ENCODE results near the gene ROBO1. TPM values are rescaled to one million over a fixed set of nuclear protein-coding genes. Genes with fewer than 3 reads are reported as not detected.

ROBO1 gene
- total RNA-seq, 1 donor from 2014 or later, result 13.4 TPM

DNA sequence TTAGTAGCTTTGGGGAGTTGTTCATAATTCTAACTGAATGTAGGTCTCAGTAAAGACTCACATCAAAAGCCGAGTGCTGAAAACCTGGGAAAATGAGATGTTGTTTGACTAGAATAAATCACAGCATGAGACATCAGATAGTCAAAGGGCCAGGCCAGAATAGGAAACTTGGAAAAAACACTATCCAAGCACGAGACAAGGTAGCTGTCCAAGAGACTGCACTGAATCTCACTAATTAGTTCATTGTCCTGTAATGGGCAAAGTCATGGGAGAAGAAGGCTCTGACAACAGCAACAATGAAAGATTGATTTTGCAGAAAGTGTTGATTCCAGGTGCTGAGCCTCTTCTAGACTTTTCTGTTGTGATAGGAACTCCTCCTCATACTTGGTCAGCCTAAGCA, 314.2 kb downstream of the ROBO1 start:
- H3K27ac ChIP-seq, result no peak overlapping the region
- H3K36me3 ChIP-seq, result no peaks in the 10 kb centered on the region
- intact Hi-C loops (cut with DNase I), result no loop called here
- H3K4me3 ChIP-seq, result no peak overlapping the region
- H3K9me3 ChIP-seq, result no peaks in the 10 kb centered on the region
- DNase-seq (ENCODE audit: low spot score in 2 of 2), result no peak
- H3K27me3 ChIP-seq, result no peaks in the 10 kb centered on the region
- H3K4me1 ChIP-seq, result no peaks in the 10 kb centered on the region
- TF ChIP-seq, protein P1, sequence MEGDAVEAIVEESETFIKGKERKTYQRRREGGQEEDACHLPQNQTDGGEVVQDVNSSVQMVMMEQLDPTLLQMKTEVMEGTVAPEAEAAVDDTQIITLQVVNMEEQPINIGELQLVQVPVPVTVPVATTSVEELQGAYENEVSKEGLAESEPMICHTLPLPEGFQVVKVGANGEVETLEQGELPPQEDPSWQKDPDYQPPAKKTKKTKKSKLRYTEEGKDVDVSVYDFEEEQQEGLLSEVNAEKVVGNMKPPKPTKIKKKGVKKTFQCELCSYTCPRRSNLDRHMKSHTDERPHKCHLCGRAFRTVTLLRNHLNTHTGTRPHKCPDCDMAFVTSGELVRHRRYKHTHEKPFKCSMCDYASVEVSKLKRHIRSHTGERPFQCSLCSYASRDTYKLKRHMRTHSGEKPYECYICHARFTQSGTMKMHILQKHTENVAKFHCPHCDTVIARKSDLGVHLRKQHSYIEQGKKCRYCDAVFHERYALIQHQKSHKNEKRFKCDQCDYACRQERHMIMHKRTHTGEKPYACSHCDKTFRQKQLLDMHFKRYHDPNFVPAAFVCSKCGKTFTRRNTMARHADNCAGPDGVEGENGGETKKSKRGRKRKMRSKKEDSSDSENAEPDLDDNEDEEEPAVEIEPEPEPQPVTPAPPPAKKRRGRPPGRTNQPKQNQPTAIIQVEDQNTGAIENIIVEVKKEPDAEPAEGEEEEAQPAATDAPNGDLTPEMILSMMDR (IDR thresholded peaks at IDR 0.05), result no peak

DNA sequence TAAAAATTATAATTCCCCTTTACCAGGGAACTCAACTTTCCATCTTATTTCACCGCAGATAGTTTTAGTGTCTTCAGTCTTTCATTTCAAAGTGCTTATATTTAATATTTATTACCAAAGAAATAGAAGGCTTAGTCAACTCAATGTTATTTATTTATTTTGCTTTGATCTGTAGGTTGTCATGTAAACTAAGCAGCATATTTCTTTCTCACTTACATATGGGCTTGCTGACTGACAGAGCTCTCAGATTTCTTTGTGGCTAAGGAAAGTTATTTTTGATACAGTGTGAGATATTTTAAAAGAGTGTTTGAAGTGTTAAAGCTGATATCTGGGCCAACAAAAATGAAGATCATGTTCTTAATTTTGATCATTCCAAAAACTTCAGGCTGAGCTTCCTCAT, 331.4 kb downstream of the ROBO1 start:
- H3K9me3 ChIP-seq, result no peaks in the 10 kb centered on the region
- no peaks in the 10 kb centered on the region for H3K27me3 ChIP-seq
- TF ChIP-seq, protein P1 (IDR thresholded peaks at IDR 0.05), result no peak
- no peaks in the 10 kb centered on the region for H3K4me1 ChIP-seq
- H3K27ac ChIP-seq, result no peak overlapping the region
- no peaks in the 10 kb centered on the region for H3K36me3 ChIP-seq
- DNase-seq (ENCODE audit: low spot score in 2 of 2), result no peak
- intact Hi-C loops (cut with DNase I), result no loop called here
- H3K4me3 ChIP-seq, result no peak overlapping the region

DNA sequence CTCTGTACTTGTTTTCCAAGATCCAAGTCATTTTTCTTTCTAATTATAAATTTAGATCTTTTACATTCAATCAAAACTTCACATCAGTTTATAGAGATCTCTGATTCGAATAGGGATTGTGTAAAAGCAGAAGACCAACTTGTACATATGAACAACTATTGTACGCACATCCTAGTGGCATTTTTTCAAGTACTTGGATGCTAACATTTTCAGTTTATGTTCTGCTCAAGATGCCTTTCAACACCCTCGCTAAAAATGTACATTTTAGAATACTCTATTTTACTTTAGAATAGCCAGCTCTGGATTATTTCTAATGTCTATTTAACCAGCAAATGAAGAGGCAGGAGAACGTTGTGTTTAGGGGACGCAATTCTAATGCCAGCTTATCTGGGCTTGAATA, 340.7 kb downstream of the ROBO1 start:
- no peaks in the 10 kb centered on the region for H3K27me3 ChIP-seq
- no peaks in the 10 kb centered on the region for H3K36me3 ChIP-seq
- no peak overlapping the region for H3K4me3 ChIP-seq
- H3K9me3 ChIP-seq, result no peaks in the 10 kb centered on the region
- no peak overlapping the region for H3K27ac ChIP-seq
- no peaks in the 10 kb centered on the region for H3K4me1 ChIP-seq
- TF ChIP-seq, protein P1 (IDR thresholded peaks at IDR 0.05), result no peak
- no peak for DNase-seq (ENCODE audit: low spot score in 2 of 2)
- intact Hi-C loops (cut with DNase I), result no loop called here

DNA sequence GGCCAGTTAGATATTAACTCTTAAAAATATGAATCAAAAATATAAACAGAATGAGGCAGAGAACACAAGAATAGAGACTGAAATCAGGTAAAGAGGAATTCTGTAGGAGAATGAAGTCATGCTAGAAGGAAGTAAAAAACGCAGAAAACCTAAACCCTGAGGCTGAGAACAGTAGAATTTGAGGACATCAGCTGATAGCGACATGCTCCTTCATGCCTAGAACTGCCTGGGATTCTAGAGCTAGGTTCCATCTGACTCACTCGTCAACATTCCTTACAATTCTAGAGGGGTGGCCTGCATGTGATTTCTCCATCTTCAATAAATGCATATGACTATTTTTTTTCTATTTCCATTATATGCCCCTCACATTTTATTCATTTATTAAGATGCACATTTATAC, 343.0 kb downstream of the ROBO1 start:
- H3K9me3 ChIP-seq, result no peaks in the 10 kb centered on the region
- H3K36me3 ChIP-seq, result no peaks in the 10 kb centered on the region
- H3K4me1 ChIP-seq, result no peaks in the 10 kb centered on the region
- H3K4me3 ChIP-seq, result no peak overlapping the region
- DNase-seq (ENCODE audit: low spot score in 2 of 2), result no peak
- H3K27ac ChIP-seq, result no peak overlapping the region
- TF ChIP-seq, protein P1 (IDR thresholded peaks at IDR 0.05), result no peak
- H3K27me3 ChIP-seq, result no peaks in the 10 kb centered on the region
- intact Hi-C loops (cut with DNase I), result no loop called here

DNA sequence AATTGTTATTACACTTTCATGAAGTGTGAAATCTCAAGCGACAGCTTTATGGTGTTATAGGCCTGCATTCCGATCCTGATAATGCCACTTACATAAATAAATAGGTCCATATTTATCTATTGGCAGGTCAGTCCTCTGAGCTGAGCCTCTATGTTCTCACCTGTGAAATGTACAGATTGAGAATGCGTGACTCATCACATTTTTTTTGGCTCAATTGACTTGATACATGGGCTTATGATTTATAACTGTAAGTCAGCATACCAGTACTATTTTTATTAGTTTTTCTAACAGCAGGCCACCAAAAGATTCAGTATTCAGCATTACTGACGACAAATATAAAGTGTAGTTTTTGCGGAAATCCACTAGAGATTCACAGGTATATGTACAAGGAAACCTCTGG, 344.4 kb downstream of the ROBO1 start:
- no peaks in the 10 kb centered on the region for H3K9me3 ChIP-seq
- H3K4me1 ChIP-seq, result no peaks in the 10 kb centered on the region
- TF ChIP-seq, protein P1 (IDR thresholded peaks at IDR 0.05), result no peak
- no peaks in the 10 kb centered on the region for H3K27me3 ChIP-seq
- H3K4me3 ChIP-seq, result no peak overlapping the region
- H3K36me3 ChIP-seq, result no peaks in the 10 kb centered on the region
- no peak for DNase-seq (ENCODE audit: low spot score in 2 of 2)
- intact Hi-C loops (cut with DNase I), result no loop called here
- no peak overlapping the region for H3K27ac ChIP-seq

DNA sequence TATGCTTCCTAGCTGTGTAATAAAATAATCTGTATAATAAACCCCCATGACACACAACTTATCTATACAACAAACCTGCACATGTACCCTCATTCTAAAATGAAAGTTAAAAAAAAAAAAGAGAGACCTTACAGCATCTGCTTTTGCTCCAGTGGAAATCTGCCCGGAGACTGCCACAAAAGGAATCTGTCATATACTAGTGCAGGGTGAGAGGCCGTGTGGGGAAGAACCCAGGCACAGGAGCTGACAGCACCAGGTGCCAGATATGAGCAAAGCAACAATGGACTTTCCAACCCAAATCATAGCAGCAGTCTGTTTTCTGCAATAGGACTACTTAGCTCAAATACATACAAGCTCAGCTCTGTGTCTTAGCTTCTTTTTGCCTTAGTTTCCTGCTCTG, 346.5 kb downstream of the ROBO1 start:
- TF ChIP-seq, protein P1 (IDR thresholded peaks at IDR 0.05), result no peak
- H3K27me3 ChIP-seq, result no peaks in the 10 kb centered on the region
- DNase-seq (ENCODE audit: low spot score in 2 of 2), result no peak
- no peaks in the 10 kb centered on the region for H3K4me1 ChIP-seq
- no peak overlapping the region for H3K27ac ChIP-seq
- no peaks in the 10 kb centered on the region for H3K9me3 ChIP-seq
- intact Hi-C loops (cut with DNase I), result no loop called here
- H3K4me3 ChIP-seq, result no peak overlapping the region
- H3K36me3 ChIP-seq, result no peaks in the 10 kb centered on the region

All from ascending aorta (tissue), 2 donors.